ENCODE results near the gene ZCCHC14.

DNA sequence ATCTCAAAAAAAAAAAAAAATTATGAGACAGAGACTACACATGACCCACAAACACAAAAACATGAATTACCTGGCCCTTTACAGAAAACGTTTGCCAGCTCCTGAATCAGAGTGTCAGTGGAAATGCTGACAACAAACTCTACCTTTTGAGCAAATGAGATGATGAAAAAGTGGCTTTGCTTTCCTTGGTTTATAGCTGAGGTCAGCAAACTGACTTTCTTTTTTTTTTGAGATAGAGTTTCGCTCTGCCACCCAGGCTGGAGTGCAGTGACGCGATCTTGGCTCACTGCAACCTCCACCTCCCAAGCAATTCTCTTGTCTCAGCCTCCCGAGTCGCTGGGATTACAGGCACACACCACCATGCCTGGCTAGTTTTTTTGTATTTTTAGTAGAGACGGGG is 46.3 kb downstream of the ZCCHC14 start:
- TF ChIP-seq EZH2 (IDR thresholded peaks at IDR 0.05; ENCODE audit: insufficient read depth, poor library complexity, severe bottlenecking), result no peak
- no peak for TF ChIP-seq EZH2phosphoT487 (IDR thresholded peaks at IDR 0.05; ENCODE audit: insufficient read depth, low read depth)
